ENCODE data around the gene TXLNA. TPM values are rescaled to one million over a fixed set of nuclear protein-coding genes. Genes with fewer than 3 reads are reported as not detected.

The TXLNA gene
- total RNA-seq, 2 experiments from 2014 or later, result 47.3 to 47.5 TPM

GRCh38 chr1:32240140-32240951, 60.9 kb downstream of the TXLNA start:
- Histone ChIP-seq H3K79me2 (ENCODE audit: insufficient read depth, low read depth, low read length) (no peaks in the 10 kb centered on the region), H3K27ac (ENCODE audit: low read depth, low read length, poor library complexity, severe bottlenecking) (no peak overlapping the region), H3K9me3 (ENCODE audit: low read length) (no peaks in the 10 kb centered on the region), H4K20me1 (ENCODE audit: insufficient read depth, low read length) (no peaks in the 10 kb centered on the region), H3K4me3 (ENCODE audit: low read depth, low read length, poor library complexity, severe bottlenecking) (peak overlapping the region; percentile 59), H2AFZ (ENCODE audit: low read length) (peak overlapping the region; percentile 86), H3K4me1 (ENCODE audit: insufficient read depth, low read length, poor library complexity, severe bottlenecking) (peaks cover 36% of the 10 kb centered on the region), H3K9me2 (ENCODE audit: insufficient read depth, low read length) (no peaks in the 10 kb centered on the region), H3K36me3 (ENCODE audit: insufficient read depth, low read length) (peaks cover 4% of the 10 kb centered on the region; the same call in 1 of the 2 replicates), H3K4me2 (ENCODE audit: low read length) (peak overlapping the region; percentile 74)
- intact Hi-C loops (cut with micrococcal nuclease; ENCODE audit: unreplicated experiment), result no loop called here
- ChIA-PET POLR2A (interaction anchor here (0.9 to 2.0 kb wide), 3 partner anchors 11 to 16 kb away, joined by 4 to 7 read pairs (median 5); partner anchors contain the start of gene LCK), CTCF (ENCODE audit: unreplicated experiment) (interaction anchor here (0.6 to 1.2 kb wide), 2 partner anchors 9 to 39 kb away, joined by 3 to 6 read pairs; no protein-coding TSS in a partner anchor)
- no TSS peak for BruUV-seq (replicated peaks)
- TF ChIP-seq EZH2phosphoT487 (IDR thresholded peaks at IDR 0.05; ENCODE audit: borderline replicate concordance, low read depth, low read length), result no peak
- peak; percentile 52; the same call in 1 of the 2 replicates for TF ChIP-seq CTCF (conservative IDR thresholded peaks at IDR 0.05; ENCODE audit: low read length)
- DNase-seq (ENCODE audit: low spot score), result peak; percentile 41

GRCh38 chr1:32241001-32241763, 61.7 kb downstream of the TXLNA start:
- no peaks in the 10 kb centered on the region for H3K9me2 ChIP-seq (ENCODE audit: insufficient read depth, low read length)
- POLR2A ChIA-PET, result interaction anchor here (0.9 kb wide), 1 partner anchor 13 kb away, joined by 5 read pairs; no protein-coding TSS in a partner anchor
- BruUV-seq (replicated peaks), result no TSS peak

More at GRCh38 chr1:32241001-32241763, 61.7 kb downstream of the TXLNA start:
- H3K79me2 ChIP-seq (ENCODE audit: insufficient read depth, low read depth, low read length), result no peaks in the 10 kb centered on the region
- H4K20me1 ChIP-seq (ENCODE audit: insufficient read depth, low read length), result no peaks in the 10 kb centered on the region
- peaks cover under 1% of the 10 kb centered on the region; the same call in 1 of the 2 replicates for H3K36me3 ChIP-seq (ENCODE audit: insufficient read depth, low read length)
- no peaks in the 10 kb centered on the region for H3K9me3 ChIP-seq (ENCODE audit: low read length)
- H3K4me3 ChIP-seq (ENCODE audit: low read depth, low read length, poor library complexity, severe bottlenecking), result peak overlapping the region; percentile 59
- peak overlapping the region; percentile 86 for H2AFZ ChIP-seq (ENCODE audit: low read length)
- intact Hi-C loops (cut with micrococcal nuclease; ENCODE audit: unreplicated experiment), result no loop called here
- no peak overlapping the region for H3K27ac ChIP-seq (ENCODE audit: low read depth, low read length, poor library complexity, severe bottlenecking)
- CTCF ChIA-PET (ENCODE audit: unreplicated experiment), result interaction anchor here (0.5 to 1.2 kb wide), 3 partner anchors 9 to 156 kb away, joined by 3 to 6 read pairs (median 5); no protein-coding TSS in a partner anchor
- no peak for DNase-seq (ENCODE audit: low spot score)
- H3K4me2 ChIP-seq (ENCODE audit: low read length), result peak overlapping the region; percentile 74
- peaks cover 44% of the 10 kb centered on the region for H3K4me1 ChIP-seq (ENCODE audit: insufficient read depth, low read length, poor library complexity, severe bottlenecking)
- TF ChIP-seq EZH2phosphoT487 (IDR thresholded peaks at IDR 0.05; ENCODE audit: borderline replicate concordance, low read depth, low read length), result no peak
- no peak for TF ChIP-seq CTCF (conservative IDR thresholded peaks at IDR 0.05; ENCODE audit: low read length)

All from OCI-LY7 (cell line).